Lower leg skin (tissue), 4 donors: Measurements from ENCODE around the gene DNMT3L. TPM values are rescaled to one million over a fixed set of nuclear protein-coding genes. Genes with fewer than 3 reads are reported as not detected.
"Not testable (repeated sequence)": the region's sequence is repeated elsewhere in the genome, so short reads cannot be mapped to it uniquely, and the experiment has no call there.

Experiments used
- DNase-seq, 2 donors: peaks; one replicate each; pipeline ENCODE4 v3.0.0-alpha.2; 2019; ENCODE audit warnings: low spot score in 2 of 2
- H3K4me3 ChIP-seq: fragments of 200-600 bp; sonication (generic); 2 replicates; pipeline ENCODE4 v1.5.1; 2017; ENCODE audit warnings: mild to moderate bottlenecking, low read depth; ENCODE audit not compliant: poor library complexity, severe bottlenecking
- POLR2A ChIP-seq, 2 donors: fragments of 450-650 bp; IDR thresholded peaks; one replicate each; pipeline ENCODE4 v1.6.1; 2016 to 2017; ENCODE audit warnings: antibody characterized with exemption in 2 of 2, mild to moderate bottlenecking in 1 of 2, moderate library complexity in 1 of 2
- WGBS, 2 donors: methylation state at CpG; one replicate each; pipeline ENCODE4 v1.1.5; 2018; 5-methylcytosine and 5-hydroxymethylcytosine counted together
- intact Hi-C: fragments of 100-400 bp; cut with DNase I; formaldehyde crosslinking; loops from one replicate; pipeline ENCODE4 v1.15.0; 2023; ENCODE audit warnings: low total_unique reads
- total RNA-seq, 4 donors: library from RNA; depleted of rRNA; stranded (reverse); fragments of >200 nt; gene quantifications; one replicate each; pipeline ENCODE4 v1.1.0, GENCODE V29; 2016
- TF ChIP-seq, protein P1 (sequence below), 3 donors: fragments of 450-650 bp; IDR thresholded peaks; one replicate each; pipeline ENCODE4 v1.5.1; 2016; ENCODE audit warnings: antibody characterized with exemption in 3 of 3, mild to moderate bottlenecking in 3 of 3, moderate library complexity in 2 of 3

The DNMT3L gene
- total RNA-seq, 4 donors from 2014 or later: not detected

DNA sequence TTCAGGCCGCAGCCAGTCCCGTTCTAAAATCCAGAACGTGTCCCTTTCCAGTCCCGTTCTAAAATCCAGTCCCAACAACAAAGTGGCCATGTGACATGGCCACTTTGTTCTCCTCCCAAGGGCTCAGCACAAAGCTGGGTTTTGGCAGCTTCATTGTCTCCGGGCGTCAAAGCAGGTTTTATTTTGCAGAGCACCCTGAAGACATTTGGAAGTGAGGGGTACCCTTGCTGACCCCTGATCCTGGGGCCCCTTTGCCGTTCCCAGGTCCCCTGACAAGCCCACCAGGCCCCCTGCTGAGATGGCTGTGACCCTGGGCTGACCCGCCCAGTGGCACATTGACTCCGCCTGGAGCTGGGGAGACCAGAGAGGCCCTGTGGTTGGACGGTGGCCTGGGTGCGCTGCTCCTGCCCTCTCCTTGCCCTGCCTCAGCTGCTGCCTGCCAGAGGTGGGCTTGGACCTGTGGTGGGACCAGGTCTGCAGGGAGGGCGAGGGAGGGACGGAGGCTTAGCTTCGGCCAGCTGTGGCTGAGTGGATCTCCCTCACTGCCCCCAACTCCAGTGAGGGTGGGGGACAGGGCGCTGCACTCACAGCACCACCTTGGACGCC is 42.4 kb upstream of the DNMT3L start:
- 43 to 68% methylated on average over 11 to 15 of the region's 16 CpGs for WGBS, 2 donors
- intact Hi-C loops: no loop called here
- no peak overlapping the region for H3K4me3 ChIP-seq
- no peak for DNase-seq
- TF ChIP-seq POLR2A (IDR thresholded peaks at IDR 0.05): no peak
- TF ChIP-seq, protein P1, sequence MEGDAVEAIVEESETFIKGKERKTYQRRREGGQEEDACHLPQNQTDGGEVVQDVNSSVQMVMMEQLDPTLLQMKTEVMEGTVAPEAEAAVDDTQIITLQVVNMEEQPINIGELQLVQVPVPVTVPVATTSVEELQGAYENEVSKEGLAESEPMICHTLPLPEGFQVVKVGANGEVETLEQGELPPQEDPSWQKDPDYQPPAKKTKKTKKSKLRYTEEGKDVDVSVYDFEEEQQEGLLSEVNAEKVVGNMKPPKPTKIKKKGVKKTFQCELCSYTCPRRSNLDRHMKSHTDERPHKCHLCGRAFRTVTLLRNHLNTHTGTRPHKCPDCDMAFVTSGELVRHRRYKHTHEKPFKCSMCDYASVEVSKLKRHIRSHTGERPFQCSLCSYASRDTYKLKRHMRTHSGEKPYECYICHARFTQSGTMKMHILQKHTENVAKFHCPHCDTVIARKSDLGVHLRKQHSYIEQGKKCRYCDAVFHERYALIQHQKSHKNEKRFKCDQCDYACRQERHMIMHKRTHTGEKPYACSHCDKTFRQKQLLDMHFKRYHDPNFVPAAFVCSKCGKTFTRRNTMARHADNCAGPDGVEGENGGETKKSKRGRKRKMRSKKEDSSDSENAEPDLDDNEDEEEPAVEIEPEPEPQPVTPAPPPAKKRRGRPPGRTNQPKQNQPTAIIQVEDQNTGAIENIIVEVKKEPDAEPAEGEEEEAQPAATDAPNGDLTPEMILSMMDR (IDR thresholded peaks at IDR 0.05): no peak

DNA sequence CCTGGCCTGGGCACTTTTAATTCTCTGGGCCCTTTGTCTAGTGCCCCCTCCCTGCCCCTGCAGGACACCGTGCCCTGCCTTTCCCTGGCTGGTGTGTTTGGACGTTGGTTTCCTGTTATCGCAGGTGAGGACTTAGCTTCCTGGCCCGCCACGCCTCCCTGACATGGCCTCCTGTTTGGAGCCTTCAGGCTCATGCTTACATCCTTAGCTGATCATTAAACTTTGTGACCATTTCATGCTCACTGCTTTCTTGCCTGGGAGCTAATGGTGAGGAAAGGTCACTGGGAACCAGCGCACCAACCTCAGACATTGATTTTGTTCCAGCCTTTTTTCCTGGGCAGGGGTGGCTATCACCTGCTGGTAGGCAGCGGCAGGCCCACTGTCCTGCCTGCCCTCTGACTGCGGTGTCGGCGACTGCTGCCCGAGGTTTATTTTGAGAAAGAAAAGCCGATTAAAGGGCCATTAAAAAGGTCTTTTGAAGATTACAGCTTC is 41.8 kb upstream of the DNMT3L start:
- 71 to 80% methylated on average over 12 of the region's 12 CpGs for WGBS, 2 donors
- no peak for DNase-seq
- TF ChIP-seq, protein P1 (IDR thresholded peaks at IDR 0.05): no peak
- TF ChIP-seq POLR2A (IDR thresholded peaks at IDR 0.05): no peak
- intact Hi-C loops: no loop called here
- H3K4me3 ChIP-seq: no peak overlapping the region

DNA sequence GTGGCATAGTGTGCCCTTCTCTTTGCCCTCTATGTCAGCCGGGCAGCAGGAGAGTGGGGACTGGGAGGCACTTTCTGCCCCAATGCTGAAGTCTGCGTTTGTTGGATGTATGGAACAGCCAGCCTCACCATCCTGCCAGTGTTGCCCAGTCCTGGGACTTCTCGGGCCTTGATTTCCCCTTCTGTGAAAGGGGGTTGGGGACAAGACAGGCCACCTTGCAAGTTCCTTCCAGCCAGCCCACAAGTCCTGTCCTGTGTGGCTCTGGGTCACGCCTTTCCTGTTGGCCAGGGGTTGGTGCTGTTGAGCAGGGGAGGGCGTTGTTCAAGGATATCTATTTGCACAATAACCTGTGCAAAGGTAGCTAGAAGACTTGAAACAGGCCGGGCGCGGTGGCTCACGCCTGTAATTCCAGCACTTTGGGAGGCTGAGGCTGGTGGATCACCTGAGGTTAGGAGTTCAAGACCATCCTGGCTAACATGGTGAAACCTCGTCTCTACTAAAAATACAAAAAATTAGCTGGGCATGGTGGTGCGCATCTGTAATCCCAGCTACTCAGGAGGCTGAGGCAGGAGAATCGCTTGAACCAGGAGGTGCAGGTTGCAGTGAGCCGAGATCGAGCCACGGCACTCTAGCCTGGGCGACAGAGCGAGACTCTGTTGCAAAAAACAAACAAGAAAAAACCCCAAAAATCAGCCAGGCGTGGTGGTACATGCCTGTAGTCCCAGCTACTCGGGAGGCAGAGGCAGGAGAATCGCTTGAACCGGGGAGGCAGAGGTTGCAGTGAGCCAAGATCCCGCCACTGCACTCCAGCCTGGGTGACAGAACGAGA is 41.1 kb upstream of the DNMT3L start:
- H3K4me3 ChIP-seq, DNase-seq, intact Hi-C loops: not testable (repeated sequence)
- WGBS, 2 donors: 81 to 84% methylated on average over 23 of the region's 23 CpGs

DNA sequence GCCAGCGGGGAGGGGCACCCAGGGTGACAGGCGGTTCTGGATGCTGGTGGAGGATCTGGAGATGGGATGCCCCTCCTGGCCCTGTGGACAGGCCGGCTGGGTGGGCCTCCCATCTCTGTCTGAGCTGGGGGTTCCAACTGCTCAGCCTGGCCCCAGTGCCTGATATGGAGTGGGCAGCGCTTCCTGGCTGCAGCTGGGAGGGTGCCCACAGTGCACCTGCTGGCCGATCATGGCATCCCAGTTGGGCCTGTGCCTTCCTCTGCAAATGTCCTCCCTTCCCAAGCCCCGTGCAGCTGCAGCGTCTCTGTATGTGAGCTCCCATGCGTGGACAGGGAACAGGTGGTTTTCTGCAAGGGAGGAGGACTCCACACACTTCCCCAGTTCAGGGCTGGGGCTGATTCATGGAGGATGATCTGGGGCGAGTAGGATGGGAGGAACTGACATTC is 40.3 kb upstream of the DNMT3L start:
- intact Hi-C loops: no loop called here
- WGBS, 2 donors: 67 to 77% methylated on average over 8 to 9 of the region's 9 CpGs
- TF ChIP-seq, protein P1 (IDR thresholded peaks at IDR 0.05): no peak
- no peak for TF ChIP-seq POLR2A (IDR thresholded peaks at IDR 0.05)
- no peak for DNase-seq
- no peak overlapping the region for H3K4me3 ChIP-seq

DNA sequence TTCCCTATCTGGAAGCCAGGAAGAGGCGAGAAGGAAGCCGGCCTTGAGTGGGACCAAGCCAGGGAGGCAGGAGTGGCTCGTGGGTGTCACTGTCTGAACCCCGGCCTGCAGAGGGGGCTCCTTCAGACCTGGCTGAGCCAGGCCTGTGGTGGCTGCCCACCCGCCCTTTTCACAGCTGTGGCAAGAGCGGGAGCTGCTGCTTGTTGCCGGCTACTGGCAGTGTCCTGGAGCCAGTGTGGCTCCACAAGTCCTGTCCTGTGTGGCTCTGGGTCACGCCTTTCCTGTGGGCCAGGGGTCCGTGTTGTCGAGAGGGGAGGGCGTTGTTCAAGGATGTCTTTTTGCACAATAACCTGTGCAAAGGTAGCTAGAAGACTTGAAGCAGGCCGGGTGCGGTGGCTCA is 39.4 kb upstream of the DNMT3L start:
- intact Hi-C loops: no loop called here
- DNase-seq: no peak
- no peak for TF ChIP-seq POLR2A (IDR thresholded peaks at IDR 0.05)
- TF ChIP-seq, protein P1 (IDR thresholded peaks at IDR 0.05): no peak
- 54 to 62% methylated on average over 13 of the region's 13 CpGs for WGBS, 2 donors
- no peak overlapping the region for H3K4me3 ChIP-seq

DNA sequence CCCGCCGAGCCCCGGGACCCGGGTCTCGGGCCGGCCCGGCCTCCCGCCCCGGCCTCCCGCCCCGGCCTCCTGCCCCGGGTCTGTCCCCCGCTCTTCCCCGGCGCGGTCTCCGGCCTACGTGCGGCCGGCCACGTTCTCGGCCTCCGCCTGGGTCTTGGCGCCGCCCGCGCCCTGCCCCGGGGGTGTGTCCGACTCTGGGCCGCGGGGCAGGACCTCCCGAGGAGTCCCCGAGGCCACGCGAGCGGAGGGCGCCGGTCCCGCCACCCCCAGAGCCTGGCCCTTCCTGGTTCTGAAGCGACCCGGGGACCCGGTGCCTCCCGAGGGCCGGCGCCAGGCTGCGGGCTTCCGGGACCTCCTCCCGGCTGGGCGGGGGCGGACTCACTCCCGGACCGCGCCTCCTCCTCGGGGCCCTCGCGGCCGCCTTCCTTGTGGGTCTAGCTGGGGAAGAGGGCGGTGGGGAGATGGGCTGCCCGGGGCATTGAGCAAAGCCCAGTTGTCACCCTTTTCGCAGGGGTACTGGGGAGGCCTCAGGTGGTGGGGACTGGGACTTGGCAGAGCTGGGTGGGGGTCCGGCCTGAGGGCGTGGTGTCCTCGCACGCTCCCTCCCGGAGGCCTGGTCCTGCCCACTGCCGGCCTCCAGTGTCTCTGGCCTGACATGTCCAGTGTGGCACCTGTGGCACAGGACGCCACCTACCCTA is 38.7 kb upstream of the DNMT3L start:
- DNase-seq: peak; percentile 63 to 95
- 0 to 1% methylated on average over 2 to 15 of the region's 67 CpGs for WGBS, 2 donors
- intact Hi-C loops: no loop called here
- TF ChIP-seq, protein P1 (IDR thresholded peaks at IDR 0.05): no peak
- TF ChIP-seq POLR2A (IDR thresholded peaks at IDR 0.05): peak in 1 of 2 donors; percentile 27
- peak overlapping the region; percentile 63 for H3K4me3 ChIP-seq
